ENCODE results near the gene ZNF774. TPM values are rescaled to one million over a fixed set of nuclear protein-coding genes. Genes with fewer than 3 reads are reported as not detected.

ZNF774 gene
- total RNA-seq, 1 experiment from 2014 or later, result 0.48 TPM

Other genes with a start within 250 kb of the ZNF774 start
- gene IDH2, start 249.8 kb upstream of the ZNF774 start, total RNA-seq (2014; rRNA removed; shearing (Covaris generic)), result 43.2 and 48.5 TPM in 2 replicates
- 13.5 and 18.9 TPM in 2 replicates for gene SEMA4B, start 151.0 kb upstream of the ZNF774 start, total RNA-seq (2014; rRNA removed; shearing (Covaris generic))
- gene CIB1, start 118.3 kb upstream of the ZNF774 start, total RNA-seq (2014; rRNA removed; shearing (Covaris generic)), result 36.7 and 39.0 TPM in 2 replicates
- 3.1 and 3.6 TPM in 2 replicates for gene GDPGP1, start 118.1 kb upstream of the ZNF774 start, total RNA-seq (2014; rRNA removed; shearing (Covaris generic))
- 0.06 TPM in 1 of 2 replicates, not detected in the other for gene TTLL13, start 102.7 kb upstream of the ZNF774 start, total RNA-seq (2014; rRNA removed; shearing (Covaris generic))
- gene NGRN, start 86.6 kb upstream of the ZNF774 start, total RNA-seq (2014; rRNA removed; shearing (Covaris generic)), result 66.1 and 74.5 TPM in 2 replicates
- gene IQGAP1, start 36.0 kb downstream of the ZNF774 start, total RNA-seq (2014; rRNA removed; shearing (Covaris generic)), result 39.7 and 53.3 TPM in 2 replicates
- gene CRTC3, start 177.6 kb downstream of the ZNF774 start, total RNA-seq (2014; rRNA removed; shearing (Covaris generic)), result 6.8 and 6.9 TPM in 2 replicates